HepG2 (cell line): ENCODE measurements around the gene C20orf144. TPM values are rescaled to one million over a fixed set of nuclear protein-coding genes. Genes with fewer than 3 reads are reported as not detected.

Experiments used
- DMAP1 ChIP-seq: IDR thresholded peaks from 2 replicates; pipeline ENCODE4 v1.6.1; 2016
- FOXO4 ChIP-seq: sonication (generic); formaldehyde crosslinking; conservative IDR thresholded peaks from 2 replicates; pipeline ENCODE4 v1.8.1; 2023; ENCODE audit warnings: missing genetic modification reagents
- GATAD1 ChIP-seq: IDR thresholded peaks from 2 replicates; pipeline ENCODE4 v1.6.1; 2016; ENCODE audit warnings: missing genetic modification reagents, missing compliant biosample characterization
- HMGA1 ChIP-seq: sonication (generic); formaldehyde crosslinking; conservative IDR thresholded peaks from 2 replicates; pipeline ENCODE4 v1.4.0; 2020; ENCODE audit warnings: missing genetic modification reagents
- IRF1 ChIP-seq: sonication (generic); formaldehyde crosslinking; IDR thresholded peaks from 2 replicates; pipeline ENCODE4 v1.4.0; 2020; ENCODE audit warnings: low read depth, mild to moderate bottlenecking, missing genetic modification reagents
- KDM2A ChIP-seq: sonication (generic); formaldehyde crosslinking; IDR thresholded peaks from 2 replicates; pipeline ENCODE4 v1.4.0; 2020; ENCODE audit warnings: low read depth, missing genetic modification reagents, borderline replicate concordance
- NBN ChIP-seq: fragments of 450-650 bp; conservative IDR thresholded peaks from 2 replicates; pipeline ENCODE4 v1.6.1; 2017
- NPAS2 ChIP-seq: sonication (generic); formaldehyde crosslinking; IDR thresholded peaks from 2 replicates; pipeline ENCODE4 v1.8.0; 2022; ENCODE audit warnings: mild to moderate bottlenecking, missing genetic modification reagents, borderline replicate concordance
- NR2F6 ChIP-seq, 2 experiments: IDR thresholded peaks; 2 replicates each; pipeline ENCODE4 v1.6.1; 2016; ENCODE audit warnings: antibody characterized with exemption in 1 of 2, mild to moderate bottlenecking in 1 of 2
- PBX3 ChIP-seq: sonication (generic); formaldehyde crosslinking; IDR thresholded peaks from 2 replicates; pipeline ENCODE4 v1.8.1; 2023; ENCODE audit warnings: missing genetic modification reagents, inconsistent platforms, borderline replicate concordance
- PITX1 ChIP-seq: sonication (generic); formaldehyde crosslinking; IDR thresholded peaks from 2 replicates; pipeline ENCODE4 v1.5.1; 2020; ENCODE audit warnings: mild to moderate bottlenecking, missing genetic modification reagents
- POLR2AphosphoS2 ChIP-seq: IDR thresholded peaks from 2 replicates; pipeline ENCODE4 v1.6.1; 2011; ENCODE audit warnings: low read depth, low read length, improper control_type of control experiment
- SALL1 ChIP-seq: sonication (generic); formaldehyde crosslinking; IDR thresholded peaks from 2 replicates; pipeline ENCODE4 v1.8.0; 2022; ENCODE audit warnings: mild to moderate bottlenecking, missing genetic modification reagents
- ZNF235 ChIP-seq: sonication (generic); formaldehyde crosslinking; IDR thresholded peaks from 2 replicates; pipeline ENCODE4 v1.8.1; 2023; ENCODE audit warnings: mild to moderate bottlenecking, missing genetic modification reagents, borderline replicate concordance
- ZNF644 ChIP-seq: IDR thresholded peaks from 2 replicates; pipeline ENCODE4 v1.6.1; 2016; ENCODE audit warnings: low read depth
- ZNF776 ChIP-seq: sonication (generic); formaldehyde crosslinking; IDR thresholded peaks from 2 replicates; pipeline ENCODE4 v1.4.0; 2020; ENCODE audit warnings: mild to moderate bottlenecking, missing genetic modification reagents
- ZNF891 ChIP-seq: sonication (generic); formaldehyde crosslinking; IDR thresholded peaks from 2 replicates; pipeline ENCODE4 v1.5.0; 2020; ENCODE audit warnings: mild to moderate bottlenecking, missing genetic modification reagents
- ZUFSP ChIP-seq: sonication (generic); formaldehyde crosslinking; IDR thresholded peaks from 2 replicates; pipeline ENCODE4 v1.9.0; 2021; ENCODE audit warnings: missing genetic modification reagents, mild to moderate bottlenecking, borderline replicate concordance
- polyA plus RNA-seq, 8 experiments: library from polyadenylated mRNA; depleted of rRNA in 3 of 8; stranded (reverse) in 7 of 8; unstranded in 1 of 8; fragments of >200 nt; fragmentation: Illumina TruSeq in 4 of 8; extraction: Trizol in 4 of 8; gene quantifications; 2 replicates each; pipeline versions ENCODE4 v1.2.1 to v1.2.3, GENCODE V29; 2011 to 2016; ENCODE audit warnings: low read depth in 4 of 8, missing spikeins in 1 of 8, mixed read lengths in 1 of 8; ENCODE audit not compliant: insufficient read depth in 1 of 8
- total RNA-seq, 5 experiments: library from RNA; depleted of rRNA; stranded (reverse); fragments of >200 nt; fragmentation: Illumina TruSeq; extraction: Trizol; gene quantifications; 2 replicates each; pipeline ENCODE4 v1.2.3, GENCODE V29; 2016; ENCODE audit warnings: low read depth in 1 of 5
- TF ChIP-seq, protein P1 (sequence below): sonication (generic); formaldehyde crosslinking; IDR thresholded peaks from 2 replicates; pipeline ENCODE4 v1.9.0; 2021; ENCODE audit warnings: missing genetic modification reagents, borderline replicate concordance
- TF ChIP-seq, protein P2 (sequence below): sonication (generic); formaldehyde crosslinking; IDR thresholded peaks from 2 replicates; pipeline ENCODE4 v1.5.0; 2020; ENCODE audit warnings: missing genetic modification reagents, mild to moderate bottlenecking, borderline replicate concordance
- TF ChIP-seq, protein P3 (sequence below): sonication (generic); formaldehyde crosslinking; IDR thresholded peaks from 2 replicates; pipeline ENCODE4 v1.4.0; 2020; ENCODE audit warnings: missing genetic modification reagents; ENCODE audit errors: not compliant biosample characterization

The C20orf144 gene
- total and polyA plus RNA-seq, 2 of the 13 experiments (the other 11 are each of a cell fraction or from before 2014, with no cell fraction given): 0.09 to 0.16 TPM

DNA sequence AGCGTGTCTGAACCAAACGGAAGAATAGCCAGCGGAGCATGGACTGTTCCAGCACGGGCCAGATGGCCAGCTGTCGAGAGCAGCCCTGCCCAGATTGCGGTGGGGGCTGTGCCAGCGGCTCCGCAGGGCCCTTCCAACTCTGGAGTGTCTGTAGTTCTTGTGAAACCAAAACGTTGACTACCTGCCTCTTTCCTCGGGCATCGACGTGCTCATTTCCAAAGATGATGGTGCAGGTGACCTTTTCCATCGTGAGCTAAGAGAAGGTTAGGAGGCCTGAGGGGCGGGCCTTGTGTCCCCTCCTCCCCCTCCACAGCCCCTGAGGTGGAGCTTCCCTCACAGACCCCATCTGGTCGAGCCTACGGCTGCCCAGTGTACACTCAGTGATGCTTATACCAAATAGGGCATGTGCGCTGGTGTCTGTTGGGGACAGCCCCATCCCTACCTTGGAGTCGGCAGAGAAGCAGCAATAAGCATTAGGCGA is 12.9 kb upstream of the C20orf144 start (continued):
- TF ChIP-seq ZNF776 (CRISPR knock-in tag) (0 out of 2 replicates have a peak, but pooled peaks have one; percentile 27), IRF1 (CRISPR knock-in tag) (no peak), PITX1 (no peak), PBX3 (no peak), SALL1 (CRISPR knock-in tag) (no peak), ZUFSP (CRISPR knock-in tag) (no peak), KDM2A (CRISPR knock-in tag) (peak; percentile 46; the same call in 1 of the 2 replicates), POLR2AphosphoS2 (peak; percentile 25; the same call in 1 of the 2 replicates), ZNF235 (CRISPR knock-in tag) (no peak), HMGA1 (no peak), NBN (no peak), ZNF891 (CRISPR knock-in tag) (no peak), NPAS2 (CRISPR knock-in tag) (no peak), DMAP1 (no peak), ZNF644 (no peak), GATAD1 (CRISPR knock-in tag) (no peak), FOXO4 (CRISPR knock-in tag) (0 out of 2 replicates have a peak, but pooled peaks have one; percentile 40), NR2F6 (IDR thresholded peaks at IDR 0.05) (no peak), NR2F6 (CRISPR knock-in tag; IDR thresholded peaks at IDR 0.05) (no peak)
- TF ChIP-seq, protein P1, sequence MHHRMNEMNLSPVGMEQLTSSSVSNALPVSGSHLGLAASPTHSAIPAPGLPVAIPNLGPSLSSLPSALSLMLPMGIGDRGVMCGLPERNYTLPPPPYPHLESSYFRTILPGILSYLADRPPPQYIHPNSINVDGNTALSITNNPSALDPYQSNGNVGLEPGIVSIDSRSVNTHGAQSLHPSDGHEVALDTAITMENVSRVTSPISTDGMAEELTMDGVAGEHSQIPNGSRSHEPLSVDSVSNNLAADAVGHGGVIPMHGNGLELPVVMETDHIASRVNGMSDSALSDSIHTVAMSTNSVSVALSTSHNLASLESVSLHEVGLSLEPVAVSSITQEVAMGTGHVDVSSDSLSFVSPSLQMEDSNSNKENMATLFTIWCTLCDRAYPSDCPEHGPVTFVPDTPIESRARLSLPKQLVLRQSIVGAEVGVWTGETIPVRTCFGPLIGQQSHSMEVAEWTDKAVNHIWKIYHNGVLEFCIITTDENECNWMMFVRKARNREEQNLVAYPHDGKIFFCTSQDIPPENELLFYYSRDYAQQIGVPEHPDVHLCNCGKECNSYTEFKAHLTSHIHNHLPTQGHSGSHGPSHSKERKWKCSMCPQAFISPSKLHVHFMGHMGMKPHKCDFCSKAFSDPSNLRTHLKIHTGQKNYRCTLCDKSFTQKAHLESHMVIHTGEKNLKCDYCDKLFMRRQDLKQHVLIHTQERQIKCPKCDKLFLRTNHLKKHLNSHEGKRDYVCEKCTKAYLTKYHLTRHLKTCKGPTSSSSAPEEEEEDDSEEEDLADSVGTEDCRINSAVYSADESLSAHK (CRISPR knock-in tag): no peak
- TF ChIP-seq, protein P2, sequence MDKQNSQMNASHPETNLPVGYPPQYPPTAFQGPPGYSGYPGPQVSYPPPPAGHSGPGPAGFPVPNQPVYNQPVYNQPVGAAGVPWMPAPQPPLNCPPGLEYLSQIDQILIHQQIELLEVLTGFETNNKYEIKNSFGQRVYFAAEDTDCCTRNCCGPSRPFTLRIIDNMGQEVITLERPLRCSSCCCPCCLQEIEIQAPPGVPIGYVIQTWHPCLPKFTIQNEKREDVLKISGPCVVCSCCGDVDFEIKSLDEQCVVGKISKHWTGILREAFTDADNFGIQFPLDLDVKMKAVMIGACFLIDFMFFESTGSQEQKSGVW (CRISPR knock-in tag): no peak
- TF ChIP-seq, protein P3, sequence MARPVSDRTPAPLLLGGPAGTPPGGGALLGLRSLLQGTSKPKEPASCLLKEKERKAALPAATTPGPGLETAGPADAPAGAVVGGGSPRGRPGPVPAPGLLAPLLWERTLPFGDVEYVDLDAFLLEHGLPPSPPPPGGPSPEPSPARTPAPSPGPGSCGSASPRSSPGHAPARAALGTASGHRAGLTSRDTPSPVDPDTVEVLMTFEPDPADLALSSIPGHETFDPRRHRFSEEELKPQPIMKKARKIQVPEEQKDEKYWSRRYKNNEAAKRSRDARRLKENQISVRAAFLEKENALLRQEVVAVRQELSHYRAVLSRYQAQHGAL (CRISPR knock-in tag): no peak
